Iris pigment epithelial cell (primary cell): ENCODE results near the gene RBBP4.
"Not testable (repeated sequence)": the region's sequence is repeated elsewhere in the genome, so short reads cannot be mapped to it uniquely, and the experiment has no call there.

Experiments used
- DNase-seq: peaks from one replicate; pipeline ENCODE4 v3.0.0-alpha.2; 2011; ENCODE audit warnings: low read depth

Gene RBBP4

DNA sequence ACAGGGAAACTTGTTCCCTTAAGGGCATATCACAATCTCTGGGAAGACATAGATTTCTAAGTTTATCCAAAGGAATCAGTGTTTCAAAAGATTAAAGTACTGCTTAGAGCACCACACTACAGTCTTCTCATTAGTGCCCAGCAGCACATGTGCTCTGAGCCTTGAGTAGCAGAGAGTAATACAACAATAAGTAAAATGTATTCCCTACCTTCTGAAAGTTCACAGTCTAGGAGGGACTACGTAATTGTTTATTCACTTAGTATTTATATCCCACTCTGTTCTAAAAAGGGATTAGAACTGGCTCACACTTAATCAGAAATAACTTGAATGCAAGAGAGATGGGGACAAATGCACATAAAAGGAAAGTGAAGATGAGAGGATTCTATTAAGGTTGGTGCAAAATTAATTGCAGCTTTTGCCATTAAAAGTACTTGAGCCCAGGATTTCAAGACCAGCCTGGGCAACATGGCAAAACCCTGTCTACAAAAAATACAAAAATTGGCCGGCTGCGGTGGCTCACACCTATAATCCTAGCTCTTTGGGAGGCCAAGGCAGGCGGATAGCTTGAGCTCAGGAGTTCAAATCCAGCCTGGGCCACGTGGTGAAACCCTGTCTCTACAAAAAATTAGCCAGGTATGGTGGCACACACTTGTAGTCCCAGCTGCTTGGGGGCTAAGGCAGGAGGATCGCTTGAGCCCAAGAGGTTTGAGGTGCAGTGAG, 42.6 kb downstream of the RBBP4 start:
- DNase-seq, result no peak

DNA sequence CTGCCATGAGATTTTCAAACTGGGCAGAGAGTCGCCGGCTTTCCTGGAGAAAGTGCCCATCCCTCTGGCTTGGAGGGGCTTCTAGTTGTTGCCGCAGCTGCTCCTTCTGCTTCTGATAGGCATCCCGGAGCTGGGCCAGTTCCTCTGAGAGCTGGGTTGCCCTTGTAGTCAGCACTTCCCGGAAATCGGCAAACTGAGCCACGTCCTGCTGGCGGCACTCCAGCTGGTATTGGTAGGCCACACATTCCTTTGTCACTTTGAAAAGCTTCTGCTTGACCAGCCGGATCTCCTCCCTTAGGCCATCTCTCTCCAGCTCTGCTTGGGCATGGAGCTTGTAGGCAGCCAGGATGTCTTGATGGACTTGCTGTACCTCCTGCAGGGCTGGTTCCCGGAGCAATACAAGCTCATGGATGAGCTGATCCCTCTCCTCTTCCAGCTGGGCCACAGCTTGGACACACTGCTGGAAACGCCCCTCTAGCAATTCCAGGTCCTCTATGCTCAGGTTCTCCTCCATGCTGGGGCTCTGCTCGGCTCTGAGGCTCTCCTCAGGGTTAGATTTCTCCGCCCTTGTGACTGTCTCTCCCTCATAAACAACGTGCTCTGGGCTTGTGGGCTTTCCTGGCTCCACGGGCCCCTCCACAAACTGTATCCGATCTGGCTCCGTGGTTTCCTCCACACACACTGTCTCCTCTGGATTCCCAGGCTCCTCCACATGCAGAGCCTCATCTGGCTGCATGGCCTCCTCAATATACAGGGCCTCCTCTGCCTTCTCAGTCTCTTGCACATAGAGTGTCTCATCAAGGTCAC, 44.3 kb downstream of the RBBP4 start:
- peak; percentile 63 for DNase-seq

GRCh38 chr1:32696041-32696440, 45.0 kb downstream of the RBBP4 start:
- DNase-seq, result no peak

DNA sequence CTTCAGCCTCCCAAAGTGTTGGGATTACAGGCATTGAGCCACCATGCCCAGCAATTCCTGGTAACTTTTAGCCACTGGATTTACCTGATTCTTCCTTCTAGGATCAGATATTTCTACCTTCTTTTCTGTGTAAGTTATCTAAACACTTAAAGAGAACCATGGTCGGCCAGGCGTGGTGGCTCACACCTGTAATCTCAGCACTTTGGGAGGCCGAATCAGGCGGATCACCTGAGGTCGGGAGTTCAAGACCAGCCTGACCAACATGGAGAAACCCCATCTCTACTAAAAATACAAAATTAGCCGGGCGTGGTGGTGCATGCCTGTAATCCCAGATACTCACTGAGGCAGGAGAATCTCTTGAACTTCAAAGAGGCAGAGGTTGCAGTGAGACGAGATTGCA, 46.0 kb downstream of the RBBP4 start:
- not testable (repeated sequence) for DNase-seq

- DNase-seq, result no peak
Measured at GRCh38 chr1:32701421-32701911, 50.5 kb downstream of the RBBP4 start.

DNA sequence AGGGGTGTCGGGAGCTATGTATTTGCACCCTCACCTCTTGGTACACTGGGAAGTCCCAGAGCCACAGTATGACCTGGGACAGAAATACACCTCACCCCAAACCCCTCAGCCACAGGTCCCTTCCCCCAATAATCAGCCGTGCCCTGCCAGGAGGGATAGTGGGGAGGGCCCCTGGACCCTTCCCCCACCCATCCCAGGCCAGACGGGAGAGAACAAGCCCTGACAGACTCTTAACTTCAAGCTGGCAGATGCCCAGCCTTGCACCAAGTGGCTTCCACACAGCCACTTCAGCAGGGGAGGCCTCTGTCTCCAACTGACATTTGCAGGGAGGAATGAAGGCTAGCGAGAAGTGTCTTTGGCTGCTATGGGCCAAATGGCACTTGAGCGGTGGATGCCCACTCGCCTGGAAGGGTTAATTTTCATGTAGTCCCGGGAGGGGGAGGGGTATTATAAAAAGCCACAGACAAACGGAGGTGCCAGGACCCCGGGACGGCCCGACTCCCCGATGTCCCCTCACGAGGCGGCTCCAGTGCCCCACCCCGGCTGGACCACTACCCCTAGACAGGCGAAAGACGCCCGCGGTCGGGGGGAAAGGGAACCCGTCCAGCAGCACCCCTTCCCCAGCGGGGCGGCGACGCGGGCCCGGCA, 51.1 kb downstream of the RBBP4 start:
- peak; percentile 29 for DNase-seq

DNA sequence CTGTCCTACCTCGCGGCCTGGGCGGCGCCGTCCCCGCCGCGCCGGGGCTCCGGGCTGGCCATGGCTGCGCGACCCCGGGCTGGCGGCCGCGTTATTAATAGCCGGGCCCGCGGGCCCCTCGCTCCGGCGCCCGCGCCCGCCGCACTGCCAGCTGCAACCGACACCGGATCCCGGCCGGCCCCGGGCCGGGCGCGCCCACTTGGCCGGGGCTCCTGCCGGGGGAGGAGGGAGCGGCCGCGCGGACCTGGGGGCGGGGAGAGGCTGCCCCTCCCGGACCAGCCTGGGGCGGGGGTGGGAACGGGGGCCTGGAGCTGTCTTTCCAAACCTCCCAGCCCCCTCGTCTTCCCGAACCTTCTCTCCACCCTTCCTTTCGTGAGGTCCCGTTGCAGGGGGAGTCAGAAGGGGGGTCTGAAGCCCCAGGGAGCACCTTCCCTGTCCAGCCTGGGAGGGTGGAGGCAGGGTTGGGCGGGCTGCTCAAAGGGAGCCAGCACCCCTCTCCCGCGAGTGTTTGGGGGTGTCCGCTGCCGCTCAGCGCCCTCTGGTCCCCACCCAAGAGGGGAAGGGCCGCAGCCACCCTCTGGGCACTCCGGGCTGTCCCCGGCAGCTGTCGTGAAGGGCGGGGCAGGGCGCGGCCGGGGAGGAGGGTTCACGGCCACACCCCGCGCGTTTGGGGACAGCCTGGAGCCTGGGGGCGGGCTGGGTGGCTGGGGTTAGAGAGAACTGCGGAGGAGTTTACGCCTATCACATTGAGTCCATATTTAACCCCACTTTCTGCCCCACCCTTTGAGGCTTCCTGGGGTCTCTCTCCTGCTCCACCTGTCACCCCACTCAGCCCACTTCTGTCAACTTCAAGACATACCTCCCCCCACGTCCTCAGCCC, 51.8 kb downstream of the RBBP4 start, which contains the start of gene SYNC:
TSS of gene SYNC (minus strand) at position 172 of the 880 bp plus-strand sequence. CDS start at position 62, 110 bp downstream.
- DNase-seq, result peak; percentile 65

GRCh38 chr1:32703479-32704291, 52.7 kb downstream of the RBBP4 start:
- peak; percentile 96 for DNase-seq

DNA sequence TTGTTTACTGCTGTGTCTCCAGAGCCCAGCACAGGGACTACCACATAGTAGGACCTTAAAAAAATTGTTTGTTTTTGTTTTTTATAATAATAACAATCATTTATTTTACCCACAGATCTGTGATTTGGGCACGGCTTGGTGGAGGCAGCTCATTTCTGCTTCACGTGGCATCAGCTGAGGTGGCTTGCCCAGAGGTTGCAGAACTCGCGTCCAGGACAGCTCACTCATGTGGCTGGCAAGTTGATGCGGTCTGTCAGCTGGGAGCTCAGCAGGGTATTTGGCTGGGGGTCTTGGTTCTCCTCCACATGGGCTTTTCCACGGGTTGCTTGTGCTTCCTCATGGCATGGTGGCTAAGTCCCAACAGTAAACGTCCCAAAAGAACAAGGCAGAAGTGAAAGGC, 54.5 kb downstream of the RBBP4 start:
- DNase-seq, result no peak

DNA sequence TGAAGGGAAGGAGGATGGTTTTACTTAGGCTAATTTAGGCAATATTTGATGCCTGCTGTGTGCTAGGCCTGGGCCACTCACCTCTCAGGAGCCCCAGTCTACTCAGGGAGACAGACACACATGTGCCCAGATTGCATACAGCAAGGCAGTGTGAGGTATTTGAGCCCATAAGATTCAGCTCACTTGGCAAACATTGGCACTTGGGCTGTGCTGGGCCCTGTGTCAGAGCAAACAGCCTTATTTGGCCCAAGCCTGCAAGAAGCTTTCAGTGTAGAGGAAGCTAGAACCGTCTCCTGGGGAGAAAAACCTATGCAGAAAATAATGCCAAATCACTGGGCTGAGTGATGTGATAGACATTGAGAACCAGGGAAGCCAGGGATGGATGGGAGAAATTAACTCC, 55.5 kb downstream of the RBBP4 start:
- no peak for DNase-seq

GRCh38 chr1:32709075-32709474, 58.1 kb downstream of the RBBP4 start:
- no peak for DNase-seq

- no peak for DNase-seq
Measured at GRCh38 chr1:32709476-32709875, 58.5 kb downstream of the RBBP4 start.

- not testable (repeated sequence) for DNase-seq
Measured at GRCh38 chr1:32711221-32711620, 60.2 kb downstream of the RBBP4 start.

DNA sequence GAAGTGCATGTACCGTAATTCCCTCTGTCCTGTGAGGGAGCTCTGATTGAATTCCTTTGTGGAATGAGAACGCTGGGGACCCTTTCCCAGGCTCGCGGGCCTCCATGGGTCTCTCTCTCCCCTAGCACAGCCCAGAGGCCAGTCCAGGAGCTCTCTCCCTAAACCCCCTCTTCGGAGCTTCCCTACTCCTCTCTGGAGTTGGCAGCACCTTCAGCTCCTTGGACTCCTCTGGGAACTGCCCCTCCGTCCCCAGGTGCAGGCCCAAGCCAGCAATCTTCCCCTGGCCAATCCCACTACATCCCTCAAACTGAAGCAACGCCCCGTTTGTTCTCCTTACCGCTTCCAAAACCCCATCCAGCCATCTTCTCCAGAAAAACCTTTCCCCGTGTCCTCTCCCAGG, 62.1 kb downstream of the RBBP4 start:
- DNase-seq, result no peak

GRCh38 chr1:32714277-32714676, 63.3 kb downstream of the RBBP4 start:
- DNase-seq, result no peak

DNA sequence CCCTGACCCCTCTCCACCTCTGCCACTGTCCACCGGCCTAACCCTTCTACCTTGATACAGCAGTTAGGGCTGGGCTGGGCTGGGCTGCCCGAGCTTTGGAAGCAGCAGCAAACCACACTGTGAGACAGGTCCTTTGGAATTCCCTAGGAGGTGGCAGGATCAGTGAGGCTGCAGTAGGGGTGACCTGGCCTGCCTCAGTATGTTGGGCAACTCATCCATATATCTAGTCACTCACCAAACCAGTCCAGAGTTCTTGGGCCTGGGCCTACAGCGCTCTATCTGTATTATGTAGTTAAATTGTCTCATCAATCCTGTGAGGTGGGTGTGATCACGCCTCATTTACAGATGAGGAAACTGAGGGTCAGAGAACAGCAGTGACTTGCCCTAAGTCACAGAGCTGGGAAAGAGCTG, 64.9 kb downstream of the RBBP4 start:
- no peak for DNase-seq

- DNase-seq, result no peak
Measured at GRCh38 chr1:32716312-32717148, 65.5 kb downstream of the RBBP4 start.

- no peak for DNase-seq
Measured at GRCh38 chr1:32717503-32717902, 66.5 kb downstream of the RBBP4 start.

- no peak for DNase-seq
Measured at GRCh38 chr1:32718036-32718435, 67.0 kb downstream of the RBBP4 start.

GRCh38 chr1:32718527-32718926, 67.5 kb downstream of the RBBP4 start:
- no peak for DNase-seq
